Sigmoid colon (tissue), 7 donors: ENCODE results near the gene PHOX2A. TPM values are rescaled to one million over a fixed set of nuclear protein-coding genes. Genes with fewer than 3 reads are reported as not detected.
"Not testable (repeated sequence)": the region's sequence is repeated elsewhere in the genome, so short reads cannot be mapped to it uniquely, and the experiment has no call there.

ENCODE experiments used
- DNase-seq: peaks from one replicate; pipeline ENCODE4 v3.0.0-alpha.2; 2019
- H3K27ac ChIP-seq, 4 donors: fragments of 200-600 bp; sonication (generic); one replicate each; pipeline ENCODE4 v1.5.1; 2016 to 2019; ENCODE audit warnings: mild to moderate bottlenecking in 1 of 4
- H3K27me3 ChIP-seq, 3 donors: fragments of 200-600 bp; sonication (generic); one replicate each; pipeline ENCODE4 v1.5.1; 2019; ENCODE audit warnings: mild to moderate bottlenecking in 1 of 3
- H3K36me3 ChIP-seq, 4 donors: fragments of 200-600 bp; sonication (generic); one replicate each; pipeline ENCODE4 v1.5.1; 2016 to 2019
- H3K4me1 ChIP-seq, 4 donors: fragments of 200-600 bp; sonication (generic); one replicate each; pipeline ENCODE4 v1.5.1; 2017 to 2019
- H3K4me3 ChIP-seq, 4 donors: fragments of 200-600 bp; sonication (generic); one replicate each; pipeline ENCODE4 v1.5.1; 2017 to 2019; ENCODE audit warnings: mild to moderate bottlenecking in 2 of 4, moderate library complexity in 1 of 4
- H3K9me3 ChIP-seq, 4 donors: fragments of 200-600 bp in 3 of 4; sonication (generic) in 3 of 4; one replicate each; pipeline versions ENCODE4 v1.5.1 to v1.6.1; 2013 to 2019
- EP300 ChIP-seq, 4 donors: sonication (generic); formaldehyde crosslinking; IDR thresholded peaks; one replicate each; pipeline ENCODE4 v1.6.1; 2017; ENCODE audit warnings: antibody characterized with exemption in 4 of 4
- POLR2A ChIP-seq, 2 donors: fragments of 450-650 bp; IDR thresholded peaks; one replicate each; pipeline ENCODE4 v1.6.1; 2016; ENCODE audit warnings: antibody characterized with exemption in 2 of 2, mild to moderate bottlenecking in 2 of 2, moderate library complexity in 2 of 2
- POLR2AphosphoS5 ChIP-seq, 4 donors: sonication (generic); formaldehyde crosslinking; IDR thresholded peaks; one replicate each; pipeline ENCODE4 v1.6.1; 2017; ENCODE audit warnings: antibody characterized with exemption in 4 of 4
- WGBS, 2 donors: extraction: QIAGEN DNeasy Blood & Tissue Kit; methylation state at CpG; one replicate each; pipeline ENCODE4 v1.1.7; 2013; 5-methylcytosine and 5-hydroxymethylcytosine counted together
- intact Hi-C: fragments of 100-400 bp; cut with DNase I; formaldehyde crosslinking; loops from one replicate; pipeline ENCODE4 v1.15.1; 2023
- polyA plus RNA-seq, 3 donors: library from polyadenylated mRNA; stranded (reverse); fragments of 200-250 nt; gene quantifications; one replicate each; pipeline ENCODE4 v1.2.3, GENCODE V29; 2013
- total RNA-seq, 4 donors: library from RNA; depleted of rRNA; stranded (reverse); fragments of >200 nt; gene quantifications; one replicate each; pipeline ENCODE4 v1.1.0, GENCODE V29; 2016
- TF ChIP-seq, protein P1 (sequence below), 4 experiments: fragments of 450-650 bp in 3 of 4; fragments of 200-600 bp in 1 of 4; IDR thresholded peaks; one replicate each; pipeline ENCODE4 v1.5.1; 2016 to 2019; ENCODE audit warnings: antibody characterized with exemption in 4 of 4, mild to moderate bottlenecking in 3 of 4, moderate library complexity in 2 of 4
- donor health status: healthy with polysubstance abuse.
- donor health status: Bipolar disorder and iron deficiency.
- donor health status: healthy.

The PHOX2A gene
- total and polyA plus RNA-seq, 7 donors, result 0.41 to 2.9 (median 1.2) TPM; not detected in 3

DNA sequence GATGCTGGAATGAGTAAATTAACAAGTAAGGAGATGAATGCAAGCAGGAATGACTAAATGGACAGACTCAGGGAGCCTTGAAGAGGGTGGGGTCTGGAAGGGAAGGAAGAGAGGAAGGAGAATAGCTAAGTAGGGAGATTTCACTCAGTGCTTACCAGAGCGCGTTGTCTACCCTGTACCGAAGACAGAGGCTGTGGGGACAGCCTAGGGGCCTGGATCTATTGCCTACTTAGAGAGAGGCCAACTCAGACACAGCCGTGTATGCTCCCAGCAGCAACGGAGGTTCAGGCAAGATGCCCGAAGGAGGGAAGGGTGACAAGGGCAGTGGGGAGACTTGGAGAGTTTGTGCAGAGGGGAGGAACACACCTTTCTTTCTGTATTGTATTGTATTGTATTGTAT is 27.3 kb downstream of the PHOX2A start, which contains the start of gene FOLR2:
TSS of gene FOLR2 (plus strand) at position 157 of the 400 bp plus-strand sequence. CDS start 1,791 bp downstream, outside the sequence.
- 89 to 90% methylated on average over 6 of the region's 6 CpGs for WGBS, 2 donors
- peak within 1 kb of the TSS in 2 of 4 donors; percentile 10 to 25 for H3K4me3 ChIP-seq
- DNase-seq, result no peak

DNA sequence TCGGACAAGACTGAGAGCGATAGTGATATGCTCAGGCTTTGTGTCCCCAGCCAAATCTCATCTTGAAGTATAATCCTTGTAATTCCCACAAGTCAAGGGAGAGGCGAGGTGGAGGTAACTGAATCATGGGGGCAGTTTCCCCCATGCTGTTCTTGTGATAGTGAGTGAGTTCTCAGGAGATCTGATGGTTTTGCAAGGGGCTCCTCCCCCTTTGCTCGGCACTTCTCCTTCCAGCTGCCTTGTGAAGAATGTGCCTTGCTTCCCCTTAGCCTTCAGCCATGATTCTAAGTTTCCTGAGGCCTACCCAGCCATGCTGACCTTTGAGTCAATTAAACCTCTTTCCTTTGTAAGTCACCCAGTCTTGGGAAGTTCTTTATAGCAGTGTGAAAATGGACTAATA is 34.9 kb downstream of the PHOX2A start:
- Histone ChIP-seq H3K4me1 (no peaks in the 10 kb centered on the region), H3K4me3 (no peak overlapping the region), H3K9me3 (no peaks in the 10 kb centered on the region), H3K27ac (no peak overlapping the region), H3K27me3 (no peaks in the 10 kb centered on the region), H3K36me3 (no peaks in the 10 kb centered on the region)
- 84 to 89% methylated on average over 4 of the region's 4 CpGs for WGBS, 2 donors
- TF ChIP-seq, protein P1, sequence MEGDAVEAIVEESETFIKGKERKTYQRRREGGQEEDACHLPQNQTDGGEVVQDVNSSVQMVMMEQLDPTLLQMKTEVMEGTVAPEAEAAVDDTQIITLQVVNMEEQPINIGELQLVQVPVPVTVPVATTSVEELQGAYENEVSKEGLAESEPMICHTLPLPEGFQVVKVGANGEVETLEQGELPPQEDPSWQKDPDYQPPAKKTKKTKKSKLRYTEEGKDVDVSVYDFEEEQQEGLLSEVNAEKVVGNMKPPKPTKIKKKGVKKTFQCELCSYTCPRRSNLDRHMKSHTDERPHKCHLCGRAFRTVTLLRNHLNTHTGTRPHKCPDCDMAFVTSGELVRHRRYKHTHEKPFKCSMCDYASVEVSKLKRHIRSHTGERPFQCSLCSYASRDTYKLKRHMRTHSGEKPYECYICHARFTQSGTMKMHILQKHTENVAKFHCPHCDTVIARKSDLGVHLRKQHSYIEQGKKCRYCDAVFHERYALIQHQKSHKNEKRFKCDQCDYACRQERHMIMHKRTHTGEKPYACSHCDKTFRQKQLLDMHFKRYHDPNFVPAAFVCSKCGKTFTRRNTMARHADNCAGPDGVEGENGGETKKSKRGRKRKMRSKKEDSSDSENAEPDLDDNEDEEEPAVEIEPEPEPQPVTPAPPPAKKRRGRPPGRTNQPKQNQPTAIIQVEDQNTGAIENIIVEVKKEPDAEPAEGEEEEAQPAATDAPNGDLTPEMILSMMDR (IDR thresholded peaks at IDR 0.05), result no peak
- TF ChIP-seq POLR2A (IDR thresholded peaks at IDR 0.05) (no peak), POLR2AphosphoS5 (IDR thresholded peaks at IDR 0.05) (no peak), EP300 (IDR thresholded peaks at IDR 0.05) (no peak)
- intact Hi-C loops, result no loop called here
- DNase-seq, result no peak

More for the DNA sequence above, 27.3 kb downstream of the PHOX2A start, which contains the start of gene FOLR2:
- no peak within 1 kb of the TSS for H3K27ac ChIP-seq
- H3K27me3 ChIP-seq, result no peaks in the 10 kb centered on the region
- no peaks in the 10 kb centered on the region for H3K4me1 ChIP-seq
- TF ChIP-seq POLR2A (IDR thresholded peaks at IDR 0.05) (no peak), EP300 (IDR thresholded peaks at IDR 0.05) (no peak), POLR2AphosphoS5 (IDR thresholded peaks at IDR 0.05) (no peak)
- TF ChIP-seq, protein P1 (IDR thresholded peaks at IDR 0.05), result no peak
- H3K36me3 ChIP-seq, result no peaks in the 10 kb centered on the region
- no peaks in the 10 kb centered on the region for H3K9me3 ChIP-seq
- intact Hi-C loops, result no loop called here

DNA sequence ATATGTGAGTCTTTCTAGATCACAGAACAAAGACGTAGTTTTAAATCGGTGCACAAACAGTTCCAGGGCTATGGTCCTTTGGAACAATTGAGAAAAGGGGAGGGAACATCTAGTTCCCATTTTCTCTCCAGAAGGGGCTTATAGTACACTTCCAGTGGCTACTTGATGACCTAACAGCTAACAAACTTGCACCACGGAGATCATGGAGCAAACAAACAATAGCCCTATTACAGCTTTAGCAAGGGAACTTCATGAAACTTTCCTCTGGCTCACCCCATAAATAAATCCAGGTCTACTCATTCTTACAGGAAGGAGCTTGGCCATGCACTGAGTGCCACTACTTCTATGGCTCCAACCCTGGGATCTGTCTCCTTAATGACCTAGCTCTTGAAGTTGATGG is 35.7 kb downstream of the PHOX2A start:
- no peaks in the 10 kb centered on the region for H3K36me3 ChIP-seq
- DNase-seq, result no peak
- H3K4me3 ChIP-seq, result no peak overlapping the region
- H3K27ac ChIP-seq, result no peak overlapping the region
- 73 to 81% methylated on average over 3 of the region's 3 CpGs for WGBS, 2 donors
- TF ChIP-seq, protein P1 (IDR thresholded peaks at IDR 0.05), result no peak
- H3K9me3 ChIP-seq, result no peaks in the 10 kb centered on the region
- intact Hi-C loops, result no loop called here
- no peaks in the 10 kb centered on the region for H3K4me1 ChIP-seq
- H3K27me3 ChIP-seq, result no peaks in the 10 kb centered on the region

DNA sequence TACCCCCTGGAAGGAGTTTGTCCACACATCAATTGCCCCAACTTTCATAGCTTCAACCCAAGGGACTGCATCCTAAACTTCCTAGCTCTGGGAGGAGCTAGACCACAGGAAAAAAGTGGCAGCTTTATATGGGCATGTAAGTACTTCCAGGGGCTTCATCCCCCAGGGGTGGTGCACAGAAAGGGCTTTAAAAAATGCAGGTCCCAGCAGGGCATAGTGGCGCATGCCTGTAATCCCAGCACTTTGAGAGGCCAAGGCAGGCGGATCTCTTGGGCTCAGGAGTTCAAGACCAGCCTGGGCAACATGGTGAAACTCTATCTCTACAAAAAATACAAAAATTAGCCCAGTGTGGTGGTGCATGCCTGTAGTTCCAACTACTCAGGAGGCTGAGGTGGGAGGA is 37.2 kb downstream of the PHOX2A start:
- H3K27ac ChIP-seq, H3K27me3 ChIP-seq, DNase-seq, H3K4me1 ChIP-seq, H3K9me3 ChIP-seq, H3K4me3 ChIP-seq, intact Hi-C loops, H3K36me3 ChIP-seq: not testable (repeated sequence)
- WGBS, 2 donors, result 90 to 96% methylated on average over 2 of the region's 2 CpGs

DNA sequence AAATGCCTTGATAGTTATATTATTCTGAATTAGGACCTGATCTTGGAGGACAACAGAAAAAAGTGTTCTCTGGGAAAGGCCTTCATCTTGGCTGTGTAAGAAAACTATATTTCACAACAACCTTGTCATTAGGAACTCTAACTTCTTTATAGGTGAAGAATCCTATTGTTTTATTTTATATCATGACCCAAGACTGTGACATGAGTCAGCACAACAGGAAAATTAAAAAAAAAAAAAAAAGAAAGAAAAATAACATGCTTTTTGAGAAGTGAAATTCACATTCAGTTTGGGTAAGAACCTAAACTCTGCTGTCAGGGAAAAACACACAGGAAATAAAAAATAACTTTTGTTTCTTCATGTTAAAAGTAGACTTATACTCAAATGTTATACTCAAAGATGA is 39.1 kb downstream of the PHOX2A start:
- Histone ChIP-seq H3K27me3 (no peaks in the 10 kb centered on the region), H3K4me3 (no peak overlapping the region), H3K36me3 (no peaks in the 10 kb centered on the region), H3K27ac (no peak overlapping the region), H3K9me3 (no peaks in the 10 kb centered on the region), H3K4me1 (no peaks in the 10 kb centered on the region)
- no peak for TF ChIP-seq POLR2AphosphoS5 (IDR thresholded peaks at IDR 0.05)
- TF ChIP-seq, protein P1 (IDR thresholded peaks at IDR 0.05), result no peak
- no peak for TF ChIP-seq POLR2A (IDR thresholded peaks at IDR 0.05)
- TF ChIP-seq EP300 (IDR thresholded peaks at IDR 0.05), result no peak
- intact Hi-C loops, result no loop called here
- no peak for DNase-seq
